CD14-positive monocyte (primary cell): ENCODE data around the gene SLC46A3. TPM values are rescaled to one million over a fixed set of nuclear protein-coding genes. Genes with fewer than 3 reads are reported as not detected.

Source experiments
- DNase-seq, 3 donors: peaks; one replicate each; pipeline ENCODE4 v3.0.0-alpha.2; 2011 to 2022
- H2AFZ ChIP-seq: 2 replicates; pipeline ENCODE4 v1.6.0; 2012; ENCODE audit warnings: mild to moderate bottlenecking, low read depth, low read length, inconsistent platforms; ENCODE audit not compliant: insufficient read depth, poor library complexity, severe bottlenecking
- H3K27ac ChIP-seq, 2 donors: 1 replicate in 1 of 2; 2 replicates in 1 of 2; pipeline ENCODE4 v1.5.1; 2012 to 2013; ENCODE audit warnings: low read length in 2 of 2, control low read depth in 1 of 2, inconsistent platforms in 1 of 2, low read depth in 1 of 2, mild to moderate bottlenecking in 1 of 2
- H3K27me3 ChIP-seq, 2 donors: one replicate each; pipeline versions ENCODE4 v1.6.0 to v1.6.1; 2011 to 2013; ENCODE audit warnings: low read length in 2 of 2; ENCODE audit not compliant: control insufficient read depth in 2 of 2, insufficient read depth in 2 of 2
- H3K36me3 ChIP-seq, 2 donors: replicated peaks in 1 of 2; 1 replicate in 1 of 2; 2 replicates in 1 of 2; pipeline versions ENCODE4 v1.5.1 to v1.6.1; 2012 to 2013; ENCODE audit warnings: low read length in 2 of 2, control low read depth in 1 of 2, inconsistent platforms in 1 of 2, mild to moderate bottlenecking in 1 of 2; ENCODE audit not compliant: insufficient read depth in 2 of 2, control insufficient read depth in 1 of 2
- H3K4me1 ChIP-seq, 2 donors: 1 replicate in 1 of 2; 2 replicates in 1 of 2; pipeline versions ENCODE4 v1.5.1 to v1.6.1; 2012 to 2013; ENCODE audit warnings: low read length in 2 of 2, control low read depth in 1 of 2, inconsistent platforms in 1 of 2, mild to moderate bottlenecking in 1 of 2, moderate library complexity in 1 of 2; ENCODE audit not compliant: insufficient read depth in 2 of 2, control insufficient read depth in 1 of 2
- H3K4me2 ChIP-seq: replicated peaks from 2 replicates; pipeline ENCODE3; 2012; ENCODE audit warnings: low read length, moderate library complexity, mild to moderate bottlenecking; ENCODE audit not compliant: poor library complexity, severe bottlenecking; ENCODE audit errors: extremely low read depth
- H3K4me3 ChIP-seq, 3 experiments: fragments of 200-600 bp in 1 of 3; sonication (generic) in 1 of 3; replicated peaks in 1 of 3; 1 replicate in 2 of 3; 2 replicates in 1 of 3; pipeline ENCODE4 v1.5.1; 2011 to 2013; ENCODE audit warnings: low read length in 3 of 3, mild to moderate bottlenecking in 3 of 3, control low read depth in 2 of 3, low read depth in 2 of 3, inconsistent platforms in 1 of 3, moderate library complexity in 1 of 3
- H3K79me2 ChIP-seq: 2 replicates; pipeline ENCODE4 v1.6.0; 2012; ENCODE audit warnings: mild to moderate bottlenecking, control low read depth, inconsistent platforms, low read length, moderate library complexity; ENCODE audit not compliant: insufficient read depth
- H3K9ac ChIP-seq: 2 replicates; pipeline ENCODE4 v1.6.0; 2017; ENCODE audit warnings: low read length, mild to moderate bottlenecking; ENCODE audit not compliant: insufficient read depth, poor library complexity, severe bottlenecking
- H3K9me3 ChIP-seq, 2 donors: replicated peaks in 1 of 2; 1 replicate in 1 of 2; 2 replicates in 1 of 2; pipeline versions ENCODE4 v1.5.1 to v1.6.1; 2012 to 2013; ENCODE audit warnings: low read length in 2 of 2, control low read depth in 1 of 2; ENCODE audit not compliant: control insufficient read depth in 1 of 2, insufficient read depth in 1 of 2
- H4K20me1 ChIP-seq: 2 replicates; pipeline ENCODE4 v1.6.0; 2012; ENCODE audit warnings: mild to moderate bottlenecking, low read length, control low read depth, moderate library complexity; ENCODE audit not compliant: insufficient read depth
- H3K27ac Mint-ChIP-seq, 7 donors: one replicate each; pipeline ENCODE4 v1.8.0; 2020; ENCODE audit warnings: mild to moderate bottlenecking in 7 of 7, mixed read lengths in 7 of 7, moderate library complexity in 6 of 7, inconsistent platforms in 2 of 7
- H3K27me3 Mint-ChIP-seq, 3 donors: one replicate each; pipeline ENCODE4 v1.8.0; 2021 to 2022; ENCODE audit warnings: low read depth in 3 of 3, mild to moderate bottlenecking in 3 of 3, mixed read lengths in 3 of 3, moderate library complexity in 3 of 3, inconsistent platforms in 1 of 3
- H3K36me3 Mint-ChIP-seq, 2 donors: one replicate each; pipeline ENCODE4 v1.8.0; 2020; ENCODE audit warnings: mixed read lengths in 2 of 2, inconsistent platforms in 1 of 2, mild to moderate bottlenecking in 1 of 2
- H3K4me1 Mint-ChIP-seq: one replicate; pipeline ENCODE4 v1.8.0; 2020; ENCODE audit warnings: mild to moderate bottlenecking, mixed read lengths
- H3K4me3 Mint-ChIP-seq, 2 donors: one replicate each; pipeline ENCODE4 v1.8.0; 2020; ENCODE audit warnings: mild to moderate bottlenecking in 2 of 2, mixed read lengths in 2 of 2, moderate library complexity in 1 of 2
- H3K9me3 Mint-ChIP-seq, 7 donors: one replicate each; pipeline ENCODE4 v1.8.0; 2020 to 2022; ENCODE audit warnings: mixed read lengths in 7 of 7, mild to moderate bottlenecking in 6 of 7, moderate library complexity in 6 of 7, inconsistent platforms in 2 of 7
- WGBS: methylation state at CpG from one replicate; pipeline ENCODE4 v1.1.5; 2013; ENCODE audit warnings: missing lambda C conversion rate; ENCODE audit not compliant: insufficient coverage; 5-methylcytosine and 5-hydroxymethylcytosine counted together
- intact Hi-C, 2 donors: fragments of 100-400 bp; cut with micrococcal nuclease; formaldehyde crosslinking; loops; one replicate each; pipeline versions ENCODE4 v1.15.0 to v1.15.1; 2023
- polyA plus RNA-seq, 3 donors: library from polyadenylated mRNA; depleted of rRNA in 1 of 3; unstranded in 2 of 3; stranded (reverse) in 1 of 3; fragments of 300-500 nt in 2 of 3; fragments of >200 nt in 1 of 3; fragmentation: Illumina TruSeq in 2 of 3; gene quantifications; 1 replicate in 2 of 3; 2 replicates in 1 of 3; pipeline ENCODE4 v1.2.3, GENCODE V29; 2012 to 2021
- small RNA-seq: library from RNA; depleted of rRNA; stranded (forward); fragments of <200 nt; gene quantifications from one replicate; pipeline ENCODE3, GENCODE V24; 2012; ENCODE audit warnings: low read depth; ENCODE audit not compliant: insufficient read length
- TF ChIP-seq, protein P1 (sequence below): fragments of 200-600 bp; IDR thresholded peaks from one replicate; pipeline ENCODE4 v1.8.0; 2022; ENCODE audit warnings: antibody characterized with exemption, mild to moderate bottlenecking

SLC46A3 gene
- polyA plus RNA-seq, 3 donors: 8.2 to 21.1 (median 13.8) TPM

DNA sequence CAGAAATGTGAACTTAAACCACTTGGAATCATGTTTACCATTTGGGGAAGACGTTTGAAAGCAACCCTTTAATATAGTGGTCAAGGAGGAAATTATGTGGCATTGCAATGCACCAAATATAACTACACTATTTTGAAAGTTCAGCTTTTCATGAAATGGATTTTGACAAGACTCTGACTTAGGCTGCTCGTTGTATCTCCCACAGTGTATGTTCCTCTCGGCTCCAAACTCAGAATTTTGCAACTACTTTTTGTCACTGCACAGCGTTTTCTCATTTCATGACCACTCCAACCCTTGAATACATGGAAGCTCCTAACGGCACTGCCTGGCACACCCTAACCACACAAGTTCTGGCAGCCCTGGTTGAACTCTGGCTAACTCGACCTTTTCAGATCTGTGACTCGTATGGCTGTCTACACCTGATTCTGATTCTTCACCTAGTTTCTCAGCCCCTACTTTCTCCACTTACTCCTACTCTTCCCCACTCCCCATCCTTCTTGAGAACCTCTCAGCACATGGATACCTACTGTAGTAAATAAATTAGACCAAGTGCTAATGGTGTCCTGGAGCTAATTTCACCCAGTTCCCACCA is 66.9 kb downstream of the SLC46A3 start:
- H3K9ac ChIP-seq: no peak overlapping the region
- H4K20me1 ChIP-seq: no peaks in the 10 kb centered on the region
- peak overlapping the region; percentile 13 for H3K4me3 Mint-ChIP-seq
- H3K4me3 ChIP-seq: no peak overlapping the region
- H2AFZ ChIP-seq: peak overlapping the region; percentile 25
- intact Hi-C loops: loop anchor here in 1 of 2 donors (10.0 kb wide), 1 partner anchor 63 kb away; the partner anchor contains the start of gene SLC46A3
- H3K9me3 Mint-ChIP-seq: no peaks in the 10 kb centered on the region
- H3K36me3 ChIP-seq: no peaks in the 10 kb centered on the region
- no peak for DNase-seq
- peaks cover 19% of the 10 kb centered on the region for H3K4me1 Mint-ChIP-seq
- peak overlapping the region; percentile 9 for H3K4me2 ChIP-seq
- no peak overlapping the region for H3K27ac ChIP-seq
- no peaks in the 10 kb centered on the region for H3K9me3 ChIP-seq
- peaks cover 8 to 15% of the 10 kb centered on the region in 2 donors for H3K36me3 Mint-ChIP-seq
- H3K27me3 ChIP-seq: no peaks in the 10 kb centered on the region
- WGBS: 9% methylated on average over 5 of the region's 7 CpGs
- H3K4me1 ChIP-seq: peaks cover 11 to 13% of the 10 kb centered on the region in 2 donors
- H3K27ac Mint-ChIP-seq: peak overlapping the region in 1 of 7 donors; percentile 77
- H3K27me3 Mint-ChIP-seq: no peaks in the 10 kb centered on the region
- peaks cover 8% of the 10 kb centered on the region for H3K79me2 ChIP-seq
- TF ChIP-seq, protein P1, sequence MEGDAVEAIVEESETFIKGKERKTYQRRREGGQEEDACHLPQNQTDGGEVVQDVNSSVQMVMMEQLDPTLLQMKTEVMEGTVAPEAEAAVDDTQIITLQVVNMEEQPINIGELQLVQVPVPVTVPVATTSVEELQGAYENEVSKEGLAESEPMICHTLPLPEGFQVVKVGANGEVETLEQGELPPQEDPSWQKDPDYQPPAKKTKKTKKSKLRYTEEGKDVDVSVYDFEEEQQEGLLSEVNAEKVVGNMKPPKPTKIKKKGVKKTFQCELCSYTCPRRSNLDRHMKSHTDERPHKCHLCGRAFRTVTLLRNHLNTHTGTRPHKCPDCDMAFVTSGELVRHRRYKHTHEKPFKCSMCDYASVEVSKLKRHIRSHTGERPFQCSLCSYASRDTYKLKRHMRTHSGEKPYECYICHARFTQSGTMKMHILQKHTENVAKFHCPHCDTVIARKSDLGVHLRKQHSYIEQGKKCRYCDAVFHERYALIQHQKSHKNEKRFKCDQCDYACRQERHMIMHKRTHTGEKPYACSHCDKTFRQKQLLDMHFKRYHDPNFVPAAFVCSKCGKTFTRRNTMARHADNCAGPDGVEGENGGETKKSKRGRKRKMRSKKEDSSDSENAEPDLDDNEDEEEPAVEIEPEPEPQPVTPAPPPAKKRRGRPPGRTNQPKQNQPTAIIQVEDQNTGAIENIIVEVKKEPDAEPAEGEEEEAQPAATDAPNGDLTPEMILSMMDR: no peak

DNA sequence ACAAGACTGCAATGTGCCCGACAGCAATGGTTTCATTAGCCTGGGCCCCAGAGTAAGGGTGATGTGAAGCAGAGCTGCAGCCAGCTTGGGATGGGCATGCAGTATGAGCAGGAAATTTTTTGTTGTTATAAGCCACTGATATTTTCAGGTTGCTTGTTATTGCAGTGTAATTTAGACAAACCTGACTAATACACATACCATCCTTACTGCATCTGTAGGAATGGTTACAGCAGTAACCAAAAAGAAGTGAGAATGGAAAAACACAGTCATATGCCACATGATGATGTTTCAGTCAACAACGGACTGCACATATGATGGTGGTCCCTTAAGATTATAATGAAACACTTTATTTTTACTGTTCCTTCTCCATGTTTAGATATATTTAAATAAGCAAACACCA is 68.5 kb downstream of the SLC46A3 start:
- WGBS: no CpG with 5 or more reads among the region's 2 CpGs
- intact Hi-C loops: loop anchor here in 1 of 2 donors (10.0 kb wide), 1 partner anchor 65 kb away; the partner anchor contains the start of gene SLC46A3

More for the DNA sequence above, 68.5 kb downstream of the SLC46A3 start:
- H3K4me3 Mint-ChIP-seq: no peak overlapping the region
- no peaks in the 10 kb centered on the region for H3K79me2 ChIP-seq
- H2AFZ ChIP-seq: no peak overlapping the region
- no peak overlapping the region for H3K4me3 ChIP-seq
- H3K27ac ChIP-seq: no peak overlapping the region
- H3K4me1 ChIP-seq: peaks cover 11 to 13% of the 10 kb centered on the region in 2 donors
- no peak overlapping the region for H3K9ac ChIP-seq
- no peaks in the 10 kb centered on the region for H4K20me1 ChIP-seq
- H3K27me3 Mint-ChIP-seq: peaks cover 0 to 3% (median 0%) of the 10 kb centered on the region in 3 donors
- no peaks in the 10 kb centered on the region for H3K9me3 ChIP-seq
- H3K4me1 Mint-ChIP-seq: peaks cover 16% of the 10 kb centered on the region
- no peaks in the 10 kb centered on the region for H3K27me3 ChIP-seq
- H3K27ac Mint-ChIP-seq: no peak overlapping the region
- no peaks in the 10 kb centered on the region for H3K36me3 ChIP-seq
- DNase-seq: no peak
- no peaks in the 10 kb centered on the region for H3K9me3 Mint-ChIP-seq
- peaks cover 6 to 12% of the 10 kb centered on the region in 2 donors for H3K36me3 Mint-ChIP-seq
- H3K4me2 ChIP-seq: no peak overlapping the region
- TF ChIP-seq, protein P1: no peak

Small RNA genes lying within 50 kb of the gene (small RNA-seq; reads per million reads assigned to genes)
- gene RNU6-53P: not detected

Other genes with a start within 250 kb of the SLC46A3 start
- under 1 TPM in 1 of 3 donors, not detected in 2; 0.28 TPM for gene FLT1, start 223.8 kb downstream of the SLC46A3 start, polyA plus RNA-seq
- gene POMP, start 59.8 kb downstream of the SLC46A3 start, polyA plus RNA-seq: 100 to 1,000 TPM in 2 of 3 donors, 10 to 100 TPM in 1; 31.3 to 153 (median 145) TPM
- under 1 TPM in 1 of 3 donors, not detected in 2; 0.04 TPM for gene MTUS2, start 101.4 kb upstream of the SLC46A3 start, polyA plus RNA-seq